DOHH2 (cell line): ENCODE results near the gene MUC5AC.
"Not testable (repeated sequence)": the region's sequence is repeated elsewhere in the genome, so short reads cannot be mapped to it uniquely, and the experiment has no call there.

Experiments
- H3F3A ChIP-seq: fragments of 200-600 bp; sonication (generic), shearing (Covaris generic); 2 replicates; pipeline ENCODE4 v1.6.0; 2016; ENCODE audit warnings: antibody characterized with exemption, mild to moderate bottlenecking; ENCODE audit not compliant: control insufficient read depth, insufficient read depth
- H3K27ac ChIP-seq: fragments of 200-600 bp; sonication (generic); 2 replicates; pipeline ENCODE4 v1.5.1; 2014; ENCODE audit warnings: low read depth, mild to moderate bottlenecking, low read length, moderate library complexity
- H3K27me3 ChIP-seq: fragments of 200-600 bp; sonication (generic); 2 replicates; pipeline ENCODE4 v1.6.1; 2014; ENCODE audit warnings: mild to moderate bottlenecking, low read length, mixed read lengths; ENCODE audit not compliant: control insufficient read depth
- H3K36me3 ChIP-seq: fragments of 200-600 bp; sonication (generic); 2 replicates; pipeline ENCODE4 v1.6.1; 2014; ENCODE audit warnings: mild to moderate bottlenecking, low read length, moderate library complexity, mixed read lengths; ENCODE audit not compliant: control insufficient read depth
- H3K4me1 ChIP-seq: fragments of 200-600 bp; sonication (generic); 2 replicates; pipeline ENCODE4 v1.6.1; 2014; ENCODE audit warnings: mild to moderate bottlenecking, low read length, mixed read lengths; ENCODE audit not compliant: control insufficient read depth
- H3K4me2 ChIP-seq: fragments of 200-600 bp; sonication (generic); 2 replicates; pipeline ENCODE4 v1.6.0; 2014; ENCODE audit warnings: mild to moderate bottlenecking, low read length, moderate library complexity
- H3K4me3 ChIP-seq: fragments of 200-600 bp; sonication (generic); 2 replicates; pipeline ENCODE4 v1.5.1; 2014; ENCODE audit warnings: mild to moderate bottlenecking, low read length, mixed read lengths
- H3K79me2 ChIP-seq: fragments of 200-600 bp; sonication (generic); 2 replicates; pipeline ENCODE4 v1.6.1; 2014; ENCODE audit warnings: mild to moderate bottlenecking, low read length, mixed read lengths; ENCODE audit not compliant: control insufficient read depth
- H3K9me2 ChIP-seq: fragments of 200-600 bp; sonication (generic); replicated peaks from 2 replicates; pipeline ENCODE4 v1.6.1; 2014; ENCODE audit warnings: mild to moderate bottlenecking, low read length, mixed read lengths; ENCODE audit not compliant: control insufficient read depth
- H3K9me3 ChIP-seq: fragments of 200-600 bp; sonication (generic); 2 replicates; pipeline ENCODE4 v1.6.1; 2014; ENCODE audit warnings: antibody characterized with exemption, low read length, mixed read lengths; ENCODE audit not compliant: control insufficient read depth, insufficient read depth
- H4K20me1 ChIP-seq: fragments of 200-600 bp; sonication (generic); 2 replicates; pipeline ENCODE4 v1.6.0; 2014; ENCODE audit warnings: low read depth, mild to moderate bottlenecking, antibody characterized with exemption, low read length, moderate library complexity; ENCODE audit not compliant: control insufficient read depth, insufficient read depth
- EZH2phosphoT487 ChIP-seq: fragments of 200-600 bp; sonication (generic); IDR thresholded peaks from 2 replicates; pipeline ENCODE4 v1.6.1; 2017; ENCODE audit warnings: borderline replicate concordance, mild to moderate bottlenecking, antibody characterized with exemption, low read length, moderate library complexity, mixed read lengths
- TF ChIP-seq, protein P1 (sequence below): fragments of 200-600 bp; sonication (generic); IDR thresholded peaks from one replicate; pipeline ENCODE4 v1.5.1; 2014; ENCODE audit warnings: antibody characterized with exemption, mild to moderate bottlenecking, low read depth, low read length; ENCODE audit not compliant: poor library complexity, severe bottlenecking

MUC5AC gene

DNA sequence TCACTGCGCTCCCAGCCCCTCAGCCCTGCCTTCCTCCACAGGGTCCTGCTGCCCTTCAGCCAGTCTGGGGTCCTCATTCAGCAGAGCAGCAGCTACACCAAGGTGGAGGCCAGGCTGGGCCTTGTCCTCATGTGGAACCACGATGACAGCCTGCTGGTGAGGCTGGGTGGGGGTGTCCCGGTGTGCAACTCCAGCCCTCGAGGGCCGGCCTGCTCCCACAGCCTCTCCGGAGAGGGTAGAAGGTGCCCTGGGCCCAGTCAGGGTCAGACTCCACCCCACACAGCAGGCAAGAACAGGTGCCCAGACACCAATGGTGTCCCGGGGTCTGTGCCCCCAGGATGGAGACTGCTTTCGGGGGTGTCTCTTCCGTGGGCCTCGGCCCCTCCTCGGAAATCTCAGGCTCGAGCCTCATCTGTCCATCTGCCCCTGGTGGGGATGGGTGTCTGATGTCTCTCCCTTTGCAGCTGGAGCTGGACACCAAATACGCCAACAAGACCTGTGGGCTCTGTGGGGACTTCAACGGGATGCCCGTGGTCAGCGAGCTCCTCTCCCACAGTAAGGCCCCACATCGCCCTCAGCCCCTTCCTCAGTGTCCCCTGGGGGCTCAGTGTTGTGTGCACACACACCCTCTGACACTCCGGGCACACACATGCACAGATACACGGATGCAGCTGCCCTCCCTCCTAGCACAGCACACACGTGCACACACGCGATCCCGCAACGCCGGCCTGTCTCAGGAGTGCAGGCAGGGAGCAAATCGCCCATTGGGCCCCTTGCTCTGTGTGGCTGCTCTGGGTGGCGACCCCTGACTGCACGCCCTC, 4.9 kb downstream of the MUC5AC start:
- no peak overlapping the region for H3K4me3 ChIP-seq
- H3K27ac ChIP-seq, result no peak overlapping the region
- TF ChIP-seq EZH2phosphoT487, result no peak
- TF ChIP-seq, protein P1, sequence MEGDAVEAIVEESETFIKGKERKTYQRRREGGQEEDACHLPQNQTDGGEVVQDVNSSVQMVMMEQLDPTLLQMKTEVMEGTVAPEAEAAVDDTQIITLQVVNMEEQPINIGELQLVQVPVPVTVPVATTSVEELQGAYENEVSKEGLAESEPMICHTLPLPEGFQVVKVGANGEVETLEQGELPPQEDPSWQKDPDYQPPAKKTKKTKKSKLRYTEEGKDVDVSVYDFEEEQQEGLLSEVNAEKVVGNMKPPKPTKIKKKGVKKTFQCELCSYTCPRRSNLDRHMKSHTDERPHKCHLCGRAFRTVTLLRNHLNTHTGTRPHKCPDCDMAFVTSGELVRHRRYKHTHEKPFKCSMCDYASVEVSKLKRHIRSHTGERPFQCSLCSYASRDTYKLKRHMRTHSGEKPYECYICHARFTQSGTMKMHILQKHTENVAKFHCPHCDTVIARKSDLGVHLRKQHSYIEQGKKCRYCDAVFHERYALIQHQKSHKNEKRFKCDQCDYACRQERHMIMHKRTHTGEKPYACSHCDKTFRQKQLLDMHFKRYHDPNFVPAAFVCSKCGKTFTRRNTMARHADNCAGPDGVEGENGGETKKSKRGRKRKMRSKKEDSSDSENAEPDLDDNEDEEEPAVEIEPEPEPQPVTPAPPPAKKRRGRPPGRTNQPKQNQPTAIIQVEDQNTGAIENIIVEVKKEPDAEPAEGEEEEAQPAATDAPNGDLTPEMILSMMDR, result no peak
- H3K27me3 ChIP-seq, result no peaks in the 10 kb centered on the region
- no peaks in the 10 kb centered on the region for H3K9me3 ChIP-seq
- H3K79me2 ChIP-seq, result no peaks in the 10 kb centered on the region
- H3F3A ChIP-seq, result no peaks in the 10 kb centered on the region
- H4K20me1 ChIP-seq, result no peaks in the 10 kb centered on the region
- no peaks in the 10 kb centered on the region for H3K9me2 ChIP-seq
- no peaks in the 10 kb centered on the region for H3K4me1 ChIP-seq
- H3K36me3 ChIP-seq, result no peaks in the 10 kb centered on the region
- H3K4me2 ChIP-seq, result no peak overlapping the region

DNA sequence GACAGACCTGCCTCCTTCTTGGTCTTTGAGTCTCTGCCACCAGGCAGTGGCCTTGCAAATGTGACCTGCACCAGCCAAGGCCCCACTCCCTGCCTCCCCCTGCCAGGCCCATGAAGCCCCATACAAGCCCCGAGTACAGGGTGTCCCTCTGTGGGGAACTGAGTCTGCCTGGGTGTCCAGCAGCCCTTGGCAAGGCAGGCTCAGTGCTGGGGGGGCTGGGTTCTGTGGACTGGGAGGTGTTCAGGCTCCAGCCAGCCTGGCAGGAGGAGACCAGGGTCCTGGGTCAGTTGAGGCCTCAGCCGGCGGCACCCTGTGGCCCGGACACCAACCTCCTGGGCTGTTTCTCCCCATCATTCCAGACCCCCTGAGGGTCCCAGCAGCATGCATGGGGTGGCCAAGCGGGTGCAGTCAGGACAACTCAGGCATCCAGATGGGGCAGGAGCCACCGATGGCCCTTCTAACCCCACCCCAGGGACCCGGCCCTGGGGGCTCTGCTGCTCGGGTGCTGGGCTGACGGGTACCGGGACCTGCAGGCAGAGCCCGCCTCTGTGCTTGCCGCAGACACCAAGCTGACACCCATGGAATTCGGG, 5.7 kb downstream of the MUC5AC start:
- no peak overlapping the region for H3K4me3 ChIP-seq
- H3K9me2 ChIP-seq, result no peaks in the 10 kb centered on the region
- H3K27ac ChIP-seq, result no peak overlapping the region
- H3K9me3 ChIP-seq, result no peaks in the 10 kb centered on the region
- H3K79me2 ChIP-seq, result no peaks in the 10 kb centered on the region
- H3K27me3 ChIP-seq, result no peaks in the 10 kb centered on the region
- no peak overlapping the region for H3K4me2 ChIP-seq
- H3F3A ChIP-seq, result no peaks in the 10 kb centered on the region
- TF ChIP-seq EZH2phosphoT487, result no peak
- TF ChIP-seq, protein P1, result no peak
- no peaks in the 10 kb centered on the region for H3K4me1 ChIP-seq
- H3K36me3 ChIP-seq, result no peaks in the 10 kb centered on the region
- H4K20me1 ChIP-seq, result no peaks in the 10 kb centered on the region

DNA sequence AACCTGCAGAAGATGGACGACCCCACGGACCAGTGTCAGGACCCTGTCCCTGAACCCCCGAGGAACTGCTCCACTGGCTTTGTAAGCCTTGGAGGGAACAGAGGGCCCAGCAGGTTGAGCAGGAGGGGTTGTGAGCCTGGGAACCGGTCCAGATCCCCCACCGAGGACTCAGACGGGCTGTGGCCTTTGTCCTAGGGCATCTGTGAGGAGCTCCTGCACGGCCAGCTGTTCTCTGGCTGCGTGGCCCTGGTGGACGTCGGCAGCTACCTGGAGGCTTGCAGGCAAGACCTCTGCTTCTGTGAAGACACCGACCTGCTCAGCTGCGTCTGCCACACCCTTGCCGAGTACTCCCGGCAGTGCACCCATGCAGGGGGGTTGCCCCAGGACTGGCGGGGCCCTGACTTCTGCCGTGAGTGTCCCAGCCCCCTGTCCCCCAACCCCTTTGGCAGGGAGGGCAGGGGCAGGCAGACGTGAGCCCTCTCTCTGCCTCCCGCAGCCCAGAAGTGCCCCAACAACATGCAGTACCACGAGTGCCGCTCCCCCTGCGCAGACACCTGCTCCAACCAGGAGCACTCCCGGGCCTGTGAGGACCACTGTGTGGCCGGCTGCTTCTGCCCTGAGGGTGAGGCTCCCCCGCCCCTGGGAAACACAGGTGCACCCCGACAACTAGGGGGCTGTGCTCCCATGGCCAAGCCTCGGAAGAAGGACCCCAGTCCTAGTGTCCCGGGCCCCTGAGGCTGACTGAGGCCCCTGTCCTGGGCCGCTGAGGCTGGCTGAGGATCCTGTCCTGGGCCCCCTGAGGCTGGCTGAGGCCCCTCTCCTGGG, 6.4 kb downstream of the MUC5AC start:
- no peaks in the 10 kb centered on the region for H3K36me3 ChIP-seq
- TF ChIP-seq, protein P1, result no peak
- TF ChIP-seq EZH2phosphoT487, result no peak
- no peak overlapping the region for H3K27ac ChIP-seq
- H3F3A ChIP-seq, result no peaks in the 10 kb centered on the region
- no peak overlapping the region for H3K4me2 ChIP-seq
- no peaks in the 10 kb centered on the region for H4K20me1 ChIP-seq
- H3K9me3 ChIP-seq, result no peaks in the 10 kb centered on the region
- H3K4me3 ChIP-seq, result no peak overlapping the region
- no peaks in the 10 kb centered on the region for H3K79me2 ChIP-seq
- no peaks in the 10 kb centered on the region for H3K4me1 ChIP-seq
- no peaks in the 10 kb centered on the region for H3K27me3 ChIP-seq
- H3K9me2 ChIP-seq, result no peaks in the 10 kb centered on the region

DNA sequence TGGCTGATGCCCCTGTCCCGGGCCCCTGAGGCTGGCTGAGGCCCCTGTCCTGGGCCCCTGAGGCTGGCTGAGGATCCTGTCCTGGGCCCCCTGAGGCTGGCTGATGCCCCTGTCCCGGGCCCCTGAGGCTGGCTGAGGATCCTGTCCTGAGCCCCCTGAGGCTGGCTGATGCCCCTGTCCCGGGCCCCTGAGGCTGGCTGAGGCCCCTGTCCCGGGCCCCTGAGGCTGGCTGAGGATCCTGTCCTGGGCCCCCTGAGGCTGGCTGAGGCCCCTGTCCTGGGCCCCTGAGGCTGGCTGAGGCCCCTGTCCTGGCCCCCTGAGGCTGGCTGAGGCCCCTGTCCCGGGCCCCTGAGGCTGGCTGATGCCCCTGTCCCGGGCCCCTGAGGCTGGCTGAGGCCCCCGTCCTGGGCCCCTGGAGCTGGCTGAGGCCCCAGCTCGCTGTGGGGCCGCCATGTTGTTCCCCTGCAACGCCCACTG, 7.1 kb downstream of the MUC5AC start:
- not testable (repeated sequence) for H3F3A ChIP-seq, H3K27ac ChIP-seq, H3K27me3 ChIP-seq, H3K9me2 ChIP-seq, H3K4me2 ChIP-seq, H3K9me3 ChIP-seq, H3K4me1 ChIP-seq, H3K79me2 ChIP-seq, H3K36me3 ChIP-seq, H3K4me3 ChIP-seq, H4K20me1 ChIP-seq
